ENCODE data around the gene NAA10. TPM values are rescaled to one million over a fixed set of nuclear protein-coding genes. Genes with fewer than 3 reads are reported as not detected.

The NAA10 gene
- total RNA-seq, 1 donor from 2014 or later = 116 TPM

GRCh38 chrX:153974726-153975286, 40.0 kb upstream of the NAA10 start:
- H3K9me3 Mint-ChIP-seq = no peaks in the 10 kb centered on the region
- H3K36me3 Mint-ChIP-seq (ENCODE audit: low read depth) = peaks cover 2% of the 10 kb centered on the region
- no peak for TF ChIP-seq CTCF (conservative IDR thresholded peaks at IDR 0.05)
- H3K27ac Mint-ChIP-seq (ENCODE audit: unreplicated experiment) = no peak overlapping the region
- DNase-seq (ENCODE audit: low read depth, low spot score) = no peak
- no peaks in the 10 kb centered on the region for H3K27me3 Mint-ChIP-seq (ENCODE audit: low read depth)
- peaks cover 24% of the 10 kb centered on the region for H3K4me1 Mint-ChIP-seq
- peak overlapping the region; percentile 92 for H3K4me3 Mint-ChIP-seq

DNA sequence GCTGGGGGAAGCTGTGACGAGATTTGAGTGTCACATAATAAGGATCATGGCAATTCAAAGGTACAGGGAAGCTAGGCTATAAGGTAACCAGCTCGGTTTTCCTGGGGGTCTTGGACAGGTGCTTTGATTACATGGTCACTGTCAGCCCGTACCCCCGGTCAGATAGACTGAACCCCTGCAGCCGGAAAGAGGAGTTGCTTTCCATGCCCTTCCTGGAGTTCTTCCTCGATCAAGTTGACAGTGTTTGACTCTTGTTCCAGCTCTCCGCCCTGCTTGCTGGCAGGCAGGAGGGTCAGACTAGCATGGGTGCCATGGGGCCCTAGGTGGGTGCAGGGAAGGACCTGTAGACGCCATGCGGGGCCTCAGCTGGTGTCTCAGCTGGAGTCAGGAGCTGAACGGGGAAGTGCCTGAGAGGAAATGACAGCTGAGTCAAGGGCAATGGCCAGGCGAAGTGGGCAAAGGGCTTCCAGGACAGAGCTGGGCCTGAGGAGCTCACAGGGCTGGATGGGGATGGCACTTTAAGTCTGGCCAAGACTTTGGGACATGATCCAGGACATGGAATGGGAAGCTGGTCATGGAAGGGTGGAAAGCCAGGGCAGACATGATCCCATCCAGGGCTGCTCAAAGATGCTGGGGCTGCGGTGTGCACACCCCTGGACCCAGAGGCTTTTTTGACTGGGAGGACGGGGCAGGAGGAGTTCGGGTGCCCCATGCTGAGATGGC, 39.3 kb upstream of the NAA10 start:
- H3K27ac Mint-ChIP-seq (ENCODE audit: unreplicated experiment) = peak overlapping the region; percentile 98
- H3K9me3 Mint-ChIP-seq = no peaks in the 10 kb centered on the region
- peaks cover 2% of the 10 kb centered on the region for H3K36me3 Mint-ChIP-seq (ENCODE audit: low read depth)
- H3K27me3 Mint-ChIP-seq (ENCODE audit: low read depth) = no peaks in the 10 kb centered on the region
- H3K4me1 Mint-ChIP-seq = peaks cover 28% of the 10 kb centered on the region
- H3K4me3 Mint-ChIP-seq = peak overlapping the region; percentile 92
- no peak for TF ChIP-seq CTCF (conservative IDR thresholded peaks at IDR 0.05)
- no peak for DNase-seq (ENCODE audit: low read depth, low spot score)

DNA sequence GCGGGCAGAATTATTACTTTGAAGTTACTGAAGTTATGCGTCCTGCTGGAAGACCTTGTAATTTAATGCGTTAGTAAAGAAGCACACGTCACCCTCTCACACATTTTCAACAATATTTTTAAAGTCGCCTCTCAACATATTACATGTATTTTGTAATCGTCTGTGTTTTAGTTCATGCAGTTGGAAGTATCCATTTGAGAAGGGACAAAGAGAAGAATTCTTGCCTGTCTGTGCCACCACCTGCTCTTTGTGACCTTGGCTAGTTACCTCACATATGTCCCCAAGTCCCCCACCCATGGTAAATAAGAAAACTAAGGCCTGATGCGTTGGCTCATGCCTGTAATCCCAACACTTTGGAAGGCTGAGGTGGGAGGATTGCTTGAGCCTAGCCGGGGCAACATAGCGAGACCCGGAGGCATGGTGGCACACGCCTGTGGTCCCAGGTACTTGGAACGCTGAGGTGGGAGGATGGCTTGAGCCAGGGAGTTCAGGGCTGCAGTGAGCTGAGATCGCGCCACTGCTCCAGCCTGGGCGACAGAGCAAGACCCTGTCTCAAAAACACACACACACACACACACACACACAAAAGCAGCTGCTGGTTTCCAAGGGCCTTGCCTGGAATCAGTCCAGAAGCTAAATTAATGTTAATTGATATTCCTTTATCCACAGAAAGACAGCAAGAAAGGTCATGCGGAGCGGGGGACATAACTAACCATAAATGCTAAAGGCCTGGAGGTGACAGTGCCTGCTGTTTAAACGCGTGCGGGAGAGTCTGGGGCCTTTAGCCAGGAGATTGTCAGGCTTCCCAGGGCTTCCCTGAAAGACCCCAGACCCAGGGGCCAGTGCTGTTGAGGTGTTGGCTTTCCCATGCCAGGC, 38.5 kb upstream of the NAA10 start:
- Mint-ChIP-seq H3K4me3 (peak overlapping the region; percentile 92), H3K27ac (ENCODE audit: unreplicated experiment) (peak overlapping the region; percentile 98), H3K27me3 (ENCODE audit: low read depth) (no peaks in the 10 kb centered on the region), H3K9me3 (no peaks in the 10 kb centered on the region), H3K36me3 (ENCODE audit: low read depth) (peaks cover 2% of the 10 kb centered on the region), H3K4me1 (peaks cover 33% of the 10 kb centered on the region)
- no peak for TF ChIP-seq CTCF (conservative IDR thresholded peaks at IDR 0.05)
- DNase-seq (ENCODE audit: low read depth, low spot score) = no peak

DNA sequence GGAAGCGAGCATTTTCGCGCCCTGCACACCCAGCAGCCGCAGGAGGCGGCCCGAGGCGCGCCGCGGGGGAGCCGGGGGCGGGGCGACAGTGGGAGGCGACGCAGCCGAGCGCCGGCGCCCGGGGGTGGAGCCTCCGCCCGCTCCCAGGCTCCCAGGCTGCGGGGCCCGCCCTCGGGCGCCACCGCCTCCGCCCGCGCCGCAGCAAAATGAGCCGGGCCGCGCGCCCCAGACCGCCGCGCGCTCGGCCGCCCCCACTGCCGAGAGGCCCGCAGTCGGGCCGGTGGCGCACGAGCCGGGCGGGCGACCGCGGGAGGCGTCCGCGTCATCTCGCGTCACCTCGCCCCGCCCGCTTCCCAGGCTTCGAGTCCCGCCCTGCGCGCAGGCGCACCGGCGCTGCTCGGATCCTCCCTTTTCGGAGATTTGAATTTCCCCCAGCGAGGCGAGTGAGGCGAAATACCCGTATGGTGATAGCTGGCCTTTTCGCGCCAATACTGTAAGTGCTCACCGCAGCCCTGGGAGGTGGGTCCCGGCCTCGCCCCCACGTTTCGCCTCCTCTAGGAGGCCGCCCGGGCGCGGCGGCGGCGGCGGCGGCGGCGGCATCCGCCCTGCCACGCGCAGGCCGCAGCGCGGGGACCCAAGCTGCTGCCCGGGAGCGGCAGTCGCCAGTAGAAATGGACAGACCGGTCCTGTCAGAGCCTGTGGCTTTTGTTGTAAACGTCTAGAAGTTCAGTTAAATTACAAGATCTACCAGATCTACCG, 37.7 kb upstream of the NAA10 start, which contains the start of gene TMEM187:
Gene TMEM187, plus strand, starts transcription at position 387 of the 759 bp plus-strand sequence. CDS start 9,309 bp downstream, outside the sequence.
- Mint-ChIP-seq H3K27ac (ENCODE audit: unreplicated experiment) (peak within 1 kb of the TSS; percentile 100), H3K36me3 (ENCODE audit: low read depth) (peaks cover 6% of the 10 kb centered on the region), H3K27me3 (ENCODE audit: low read depth) (no peaks in the 10 kb centered on the region), H3K4me3 (peak within 1 kb of the TSS; percentile 98), H3K4me1 (peaks cover 41% of the 10 kb centered on the region), H3K9me3 (no peaks in the 10 kb centered on the region)
- TF ChIP-seq CTCF (conservative IDR thresholded peaks at IDR 0.05) = no peak
- DNase-seq (ENCODE audit: low read depth, low spot score) = peak; percentile 88

All from neural crest cell (in vitro differentiated cells).